Measurements from ENCODE around the gene FOXA1.
"Not testable (repeated sequence)": the region's sequence is repeated elsewhere in the genome, so short reads cannot be mapped to it uniquely, and the experiment has no call there.

The FOXA1 gene

DNA sequence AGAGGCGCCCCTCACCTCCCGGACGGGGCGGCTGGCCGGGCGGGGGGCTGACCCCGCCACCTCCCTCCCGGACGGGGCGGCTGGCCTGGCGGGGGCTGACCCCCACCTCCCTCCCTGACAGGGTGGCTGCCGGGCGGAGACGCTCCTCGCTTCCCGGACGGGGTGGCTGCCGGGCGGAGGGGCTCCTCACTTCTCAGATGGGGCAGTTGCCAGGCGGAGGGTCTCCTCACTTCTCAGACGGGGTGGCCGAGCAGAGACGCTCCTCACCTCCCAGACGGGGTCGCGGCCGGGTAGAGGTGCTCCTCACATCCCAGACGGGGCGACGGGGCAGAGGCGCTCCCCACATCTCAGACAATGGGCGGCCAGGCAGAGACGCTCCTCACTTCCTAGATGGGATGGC lies 39.5 kb downstream of the FOXA1 start:
- DNase-seq = not testable (repeated sequence)

DNA sequence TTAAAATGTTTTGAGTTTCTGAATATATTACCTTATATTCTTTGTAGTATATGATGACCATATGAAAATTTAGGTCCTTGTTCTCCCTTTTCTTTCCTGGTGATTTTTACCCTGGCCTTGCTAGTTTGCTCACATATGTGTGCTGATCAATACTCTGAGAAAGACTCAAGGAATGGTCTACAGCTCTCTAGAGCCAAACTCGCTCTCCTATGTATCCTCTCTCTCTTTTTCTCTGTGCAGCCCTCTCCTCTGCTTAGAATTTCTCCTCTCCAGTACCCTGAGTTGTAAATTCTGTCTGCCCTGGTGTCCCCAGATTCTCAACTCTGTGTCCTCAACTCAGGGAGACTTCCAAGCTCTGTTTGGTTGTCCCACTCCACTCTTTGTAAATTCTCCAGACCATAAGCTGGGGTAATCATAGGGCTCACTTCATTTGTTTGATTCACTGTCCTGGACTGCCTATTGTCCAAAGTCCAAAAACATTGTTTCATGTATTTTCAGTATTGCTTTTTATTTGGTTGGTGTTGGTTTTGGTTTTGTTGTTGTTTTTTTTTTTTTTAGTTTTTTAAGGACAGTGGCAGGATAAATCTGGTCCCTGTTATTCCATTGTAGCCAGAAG lies 41.0 kb downstream of the FOXA1 start:
- DNase-seq = no peak

GRCh38 chr14:37551119-37551518 lies 43.9 kb downstream of the FOXA1 start:
- DNase-seq = no peak

DNA sequence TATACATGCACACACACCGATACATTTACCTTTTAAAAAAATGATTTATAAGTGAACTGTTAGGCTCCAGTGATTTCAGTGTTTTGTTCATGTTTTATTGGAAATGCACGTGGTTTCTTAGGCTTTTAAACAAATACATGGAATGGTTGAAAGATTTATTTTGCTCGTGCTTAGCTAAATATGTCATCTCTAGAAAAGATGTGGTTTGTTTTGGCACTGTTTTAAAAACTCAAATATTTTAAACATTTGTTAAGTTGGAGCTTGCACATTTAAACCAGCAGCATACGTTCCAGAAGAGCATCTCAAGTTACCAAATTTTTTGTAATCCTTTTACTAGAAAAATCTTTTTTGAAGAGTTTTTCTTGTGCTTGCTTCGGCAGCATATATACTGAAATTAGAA lies 44.5 kb downstream of the FOXA1 start:
- no peak for DNase-seq

DNA sequence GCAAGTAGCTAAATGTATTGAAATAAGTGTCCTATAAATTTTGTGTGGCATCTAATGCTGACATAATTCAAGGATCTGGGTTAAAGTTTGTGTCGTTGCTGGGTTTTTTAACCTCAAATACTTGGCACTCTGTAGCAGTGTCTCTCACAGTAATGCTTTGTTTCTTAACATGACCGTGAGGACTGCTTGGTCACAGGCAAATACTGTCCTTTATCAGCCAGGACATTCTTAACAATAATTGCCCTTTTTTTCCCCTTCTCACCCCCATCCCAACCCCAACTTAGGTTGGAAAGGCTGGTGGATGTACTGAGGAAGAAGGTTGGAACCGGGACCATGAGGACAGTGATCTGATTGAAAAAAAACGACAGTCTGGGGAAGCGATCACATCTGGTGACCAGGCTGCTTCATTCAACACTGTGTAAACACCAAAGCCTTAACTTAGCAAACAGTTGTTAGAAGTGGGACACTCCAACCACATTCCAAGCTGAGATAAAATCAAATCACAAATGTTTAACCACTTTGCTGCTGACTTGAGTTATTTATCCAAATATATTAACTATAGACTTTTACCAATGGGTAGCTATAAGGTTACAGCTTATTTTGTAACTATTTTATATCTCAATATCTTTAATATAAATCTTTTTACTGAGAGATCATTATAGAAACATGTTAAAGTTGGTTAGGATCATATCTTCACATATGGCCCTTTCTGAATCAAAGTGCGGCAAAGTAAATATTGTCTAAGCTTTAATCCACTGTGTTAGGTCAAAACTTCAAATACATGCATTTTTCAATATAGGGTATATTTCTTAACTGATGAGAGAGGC lies 48.2 kb downstream of the FOXA1 start:
- no peak for DNase-seq

GRCh38 chr14:37545174-37545573 lies 49.9 kb downstream of the FOXA1 start:
- DNase-seq = no peak

DNA sequence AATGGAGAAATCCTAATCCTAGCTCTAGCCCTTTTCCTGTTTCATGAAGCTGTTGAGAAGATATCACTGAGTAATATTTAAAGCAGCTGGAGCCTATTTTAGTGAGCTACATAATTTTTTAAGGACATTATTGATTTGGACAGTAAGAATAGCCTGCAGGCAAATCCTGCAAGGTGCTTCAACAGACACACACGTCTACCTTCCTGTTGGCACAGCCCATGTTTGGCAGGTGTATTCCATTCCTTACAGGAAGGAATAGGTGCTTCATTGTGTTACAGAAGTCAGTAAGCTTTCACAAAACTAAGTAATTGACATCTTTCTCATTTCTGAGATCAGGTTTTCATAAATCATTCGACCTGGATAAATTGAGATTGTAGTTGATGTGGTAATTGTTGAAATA lies 50.6 kb downstream of the FOXA1 start:
- no peak for DNase-seq

- DNase-seq = no peak
Measured at GRCh38 chr14:37539992-37540391, 55.1 kb downstream of the FOXA1 start.
